ENCODE measurements around the gene DIRAS1. TPM values are rescaled to one million over a fixed set of nuclear protein-coding genes. Genes with fewer than 3 reads are reported as not detected.
"Not testable (repeated sequence)": the region's sequence is repeated elsewhere in the genome, so short reads cannot be mapped to it uniquely, and the experiment has no call there.

Gene DIRAS1
- total and polyA plus RNA-seq, 2 experiments from 2014 or later: 2.8 to 18.6 TPM

GRCh38 chr19:2678948-2679347 is 42.2 kb downstream of the DIRAS1 start:
- not testable (repeated sequence) for H3K9me2 ChIP-seq (ENCODE audit: insufficient read depth); H3K4me3 Mint-ChIP-seq; H3K27ac Mint-ChIP-seq; H3K36me3 ChIP-seq (ENCODE audit: insufficient read depth); H3K36me3 Mint-ChIP-seq (ENCODE audit: low read depth); DNase-seq (ENCODE audit: low spot score); H3K4me3 ChIP-seq; ATAC-seq; H3F3A ChIP-seq (replicated peaks; ENCODE audit: low read depth); H3K9me3 Mint-ChIP-seq; H3K27ac ChIP-seq (ENCODE audit: low read depth); H4K20me1 ChIP-seq (replicated peaks; ENCODE audit: insufficient read depth); H3K4me2 ChIP-seq; H2AFZ ChIP-seq; H3K27me3 ChIP-seq (ENCODE audit: insufficient read depth); H3K79me2 ChIP-seq (replicated peaks; ENCODE audit: insufficient read depth)
- Mint-ChIP-seq H3K27me3 (ENCODE audit: insufficient read depth, low read depth, poor library complexity) (peaks cover 17% of the 10 kb centered on the region), H3K4me1 (peaks cover 17% of the 10 kb centered on the region)
- H3K4me1 ChIP-seq (ENCODE audit: insufficient read depth): peaks cover 13% of the 10 kb centered on the region

- Mint-ChIP-seq H3K36me3 (ENCODE audit: low read depth) (peaks cover 5% of the 10 kb centered on the region; the same call in 2 of the 3 replicates), H3K27ac (no peak overlapping the region), H3K4me1 (peaks cover 17% of the 10 kb centered on the region), H3K4me3 (no peak overlapping the region), H3K9me3 (peaks cover 3% of the 10 kb centered on the region; the same call in 2 of the 3 replicates), H3K27me3 (ENCODE audit: insufficient read depth, low read depth, poor library complexity) (peaks cover 17% of the 10 kb centered on the region)
- H3K4me3 ChIP-seq: no peak overlapping the region
- no peak for DNase-seq (ENCODE audit: low spot score)
- H3K4me2 ChIP-seq: no peak overlapping the region
- no peaks in the 10 kb centered on the region for H3K79me2 ChIP-seq (replicated peaks; ENCODE audit: insufficient read depth)
- no peaks in the 10 kb centered on the region for H3K36me3 ChIP-seq (ENCODE audit: insufficient read depth)
- H3K27ac ChIP-seq (ENCODE audit: low read depth): no peak overlapping the region
- TF ChIP-seq ZNF114 (CRISPR knock-in tag; IDR thresholded peaks at IDR 0.05) (no peak), NANOG (IDR thresholded peaks at IDR 0.05; ENCODE audit: borderline replicate concordance) (no peak), CREB1 (CRISPR knock-in tag; IDR thresholded peaks at IDR 0.05; ENCODE audit: low read depth) (no peak), ZNF331 (CRISPR knock-in tag; IDR thresholded peaks at IDR 0.05; ENCODE audit: low read depth) (no peak), EZH2phosphoT487 (IDR thresholded peaks at IDR 0.05; ENCODE audit: unreplicated experiment) (no peak), EZH2 (IDR thresholded peaks at IDR 0.05; ENCODE audit: low read depth, unreplicated experiment) (no peak), STAT1 (IDR thresholded peaks at IDR 0.05; ENCODE audit: unreplicated experiment) (no peak)
- TF ChIP-seq, protein P1, sequence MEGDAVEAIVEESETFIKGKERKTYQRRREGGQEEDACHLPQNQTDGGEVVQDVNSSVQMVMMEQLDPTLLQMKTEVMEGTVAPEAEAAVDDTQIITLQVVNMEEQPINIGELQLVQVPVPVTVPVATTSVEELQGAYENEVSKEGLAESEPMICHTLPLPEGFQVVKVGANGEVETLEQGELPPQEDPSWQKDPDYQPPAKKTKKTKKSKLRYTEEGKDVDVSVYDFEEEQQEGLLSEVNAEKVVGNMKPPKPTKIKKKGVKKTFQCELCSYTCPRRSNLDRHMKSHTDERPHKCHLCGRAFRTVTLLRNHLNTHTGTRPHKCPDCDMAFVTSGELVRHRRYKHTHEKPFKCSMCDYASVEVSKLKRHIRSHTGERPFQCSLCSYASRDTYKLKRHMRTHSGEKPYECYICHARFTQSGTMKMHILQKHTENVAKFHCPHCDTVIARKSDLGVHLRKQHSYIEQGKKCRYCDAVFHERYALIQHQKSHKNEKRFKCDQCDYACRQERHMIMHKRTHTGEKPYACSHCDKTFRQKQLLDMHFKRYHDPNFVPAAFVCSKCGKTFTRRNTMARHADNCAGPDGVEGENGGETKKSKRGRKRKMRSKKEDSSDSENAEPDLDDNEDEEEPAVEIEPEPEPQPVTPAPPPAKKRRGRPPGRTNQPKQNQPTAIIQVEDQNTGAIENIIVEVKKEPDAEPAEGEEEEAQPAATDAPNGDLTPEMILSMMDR (conservative IDR thresholded peaks at IDR 0.05; ENCODE audit: low read depth in 2 of 2): no peak
- TF ChIP-seq, protein P2, sequence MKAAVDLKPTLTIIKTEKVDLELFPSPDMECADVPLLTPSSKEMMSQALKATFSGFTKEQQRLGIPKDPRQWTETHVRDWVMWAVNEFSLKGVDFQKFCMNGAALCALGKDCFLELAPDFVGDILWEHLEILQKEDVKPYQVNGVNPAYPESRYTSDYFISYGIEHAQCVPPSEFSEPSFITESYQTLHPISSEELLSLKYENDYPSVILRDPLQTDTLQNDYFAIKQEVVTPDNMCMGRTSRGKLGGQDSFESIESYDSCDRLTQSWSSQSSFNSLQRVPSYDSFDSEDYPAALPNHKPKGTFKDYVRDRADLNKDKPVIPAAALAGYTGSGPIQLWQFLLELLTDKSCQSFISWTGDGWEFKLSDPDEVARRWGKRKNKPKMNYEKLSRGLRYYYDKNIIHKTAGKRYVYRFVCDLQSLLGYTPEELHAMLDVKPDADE (IDR thresholded peaks at IDR 0.05): no peak
- H2AFZ ChIP-seq: no peak overlapping the region
- peaks cover 13% of the 10 kb centered on the region for H3K4me1 ChIP-seq (ENCODE audit: insufficient read depth)
- no peaks in the 10 kb centered on the region for H3K9me2 ChIP-seq (ENCODE audit: insufficient read depth)
- peaks cover 7% of the 10 kb centered on the region for H3F3A ChIP-seq (replicated peaks; ENCODE audit: low read depth)
- no peak for ATAC-seq
- no peaks in the 10 kb centered on the region for H3K27me3 ChIP-seq (ENCODE audit: insufficient read depth)
- no peaks in the 10 kb centered on the region for H4K20me1 ChIP-seq (replicated peaks; ENCODE audit: insufficient read depth)
Measured at GRCh38 chr19:2678044-2678671, 43.0 kb downstream of the DIRAS1 start.

Measured in GM23338 (cell line).